ENCODE data around the gene TSC22D2. TPM values are rescaled to one million over a fixed set of nuclear protein-coding genes. Genes with fewer than 3 reads are reported as not detected.

Gene TSC22D2
- total RNA-seq (2014; rRNA removed; shearing (Covaris generic)), result 9.1 and 11.5 TPM in 2 replicates
- 27.3 and 27.5 TPM in 2 replicates for polyA plus RNA-seq (2016; fragmentation: Nextera tagmentation; extraction: Ambion mirVana)

DNA sequence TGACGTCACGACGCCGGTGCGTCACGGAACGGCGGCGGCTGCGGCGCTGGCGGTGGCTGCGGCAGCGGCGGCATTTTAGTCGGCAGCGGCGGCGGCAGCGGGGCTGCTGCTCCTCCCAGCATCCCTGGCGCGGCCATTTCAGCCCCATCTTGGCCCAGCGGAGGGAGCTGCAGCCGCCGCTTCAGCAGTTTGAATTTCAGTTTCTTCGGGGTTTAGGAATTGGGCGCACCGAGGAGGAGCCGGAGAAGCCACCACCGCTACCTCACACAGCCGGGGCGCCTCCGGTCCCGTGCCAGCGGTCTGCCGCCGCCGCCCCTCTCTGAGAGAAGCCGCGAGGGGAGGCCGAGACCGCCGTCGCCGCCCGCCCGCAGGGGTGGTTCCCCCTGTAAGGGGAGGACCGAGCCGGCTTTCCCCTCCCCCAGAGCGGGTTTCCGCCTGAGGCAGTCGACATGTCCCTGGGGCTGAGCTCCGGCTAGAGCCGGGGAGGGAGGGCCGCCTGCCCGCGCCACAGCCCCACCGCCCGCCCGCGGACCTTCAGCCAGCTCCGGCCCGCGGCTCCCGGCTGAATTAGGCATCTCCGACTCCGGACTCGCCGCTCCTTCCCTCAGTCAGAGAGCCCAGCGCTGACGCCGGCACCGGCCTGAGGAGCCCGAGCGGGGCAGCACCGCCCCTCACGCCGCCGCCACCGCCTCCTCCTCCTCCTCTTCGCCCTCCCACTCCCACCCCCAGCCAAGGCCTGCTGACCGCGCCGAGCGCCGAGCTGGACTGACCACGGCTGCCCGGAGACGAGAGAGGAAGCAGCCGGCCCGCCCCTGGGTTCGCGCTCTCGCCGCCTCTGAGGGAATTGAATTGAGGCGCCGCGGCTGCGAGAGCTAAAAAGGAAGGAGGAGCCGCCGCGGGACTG lies at the start of gene TSC22D2:
Gene TSC22D2 (plus strand): TSS at position 78 of the 904 bp plus-strand sequence. CDS start 1,053 bp downstream, outside the sequence.
- peak; percentile 98 for DNase-seq
- Histone ChIP-seq H3K27me3 (replicated peaks; ENCODE audit: insufficient read depth) (no peaks in the 10 kb centered on the region), H3F3A (ENCODE audit: insufficient read depth) (peaks cover 42% of the 10 kb centered on the region), H3K27ac (peak within 1 kb of the TSS; percentile 99), H3K9me3 (ENCODE audit: low read depth) (no peaks in the 10 kb centered on the region), H3K4me2 (ENCODE audit: unreplicated experiment) (peak within 1 kb of the TSS; percentile 98), H3K4me1 (ENCODE audit: insufficient read depth) (peaks cover 18% of the 10 kb centered on the region), H3K9ac (peak within 1 kb of the TSS; percentile 95), H2AFZ (peak within 1 kb of the TSS; percentile 85), H3K4me3 (peak within 1 kb of the TSS; percentile 81), H3K9me2 (ENCODE audit: insufficient read depth) (no peaks in the 10 kb centered on the region), H3K79me2 (ENCODE audit: insufficient read depth) (peaks cover 76% of the 10 kb centered on the region), H3K36me3 (ENCODE audit: low read depth) (peaks cover 19% of the 10 kb centered on the region), H4K20me1 (ENCODE audit: insufficient read depth) (peaks cover 20% of the 10 kb centered on the region)
- WGBS, 2 experiments (ENCODE audit: low coverage in 1 of 2, low lambda C conversion rate in 2 of 2, missing lambda C conversion rate in 2 of 2), result 1% methylated on average over 50 to 81 of the region's 102 CpGs
- in situ Hi-C loops (cut with MboI), result no loop called here
- TF ChIP-seq EZH2 (IDR thresholded peaks at IDR 0.05; ENCODE audit: insufficient read depth, poor library complexity, severe bottlenecking), result no peak
- TF ChIP-seq EZH2phosphoT487 (IDR thresholded peaks at IDR 0.05; ENCODE audit: insufficient read depth, low read depth), result no peak

DNA sequence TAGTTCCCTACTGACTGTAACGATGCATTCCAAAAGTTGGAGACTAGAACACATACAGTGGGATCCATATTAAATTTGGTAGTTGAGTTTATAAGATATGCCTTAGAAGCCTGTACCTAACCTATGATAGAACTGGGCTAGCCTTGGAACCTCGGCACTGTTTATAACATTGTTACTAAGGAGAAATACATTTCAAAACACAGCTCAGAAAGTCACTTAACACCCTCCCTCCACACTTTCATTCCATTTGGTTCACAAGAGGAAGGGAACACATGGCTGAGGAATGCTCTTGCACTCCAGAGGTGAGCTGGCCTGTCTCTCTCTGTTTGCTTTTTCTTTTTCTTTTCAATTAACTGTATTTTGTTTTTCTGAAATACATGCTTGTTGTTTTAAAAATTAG lies 48.7 kb upstream of the TSC22D2 start:
- H3F3A ChIP-seq (ENCODE audit: insufficient read depth), result no peaks in the 10 kb centered on the region
- H3K9ac ChIP-seq, result peak overlapping the region; percentile 28; the same call in 1 of the 2 replicates
- no peak overlapping the region for H3K4me2 ChIP-seq (ENCODE audit: unreplicated experiment)
- in situ Hi-C loops (cut with MboI), result no loop called here
- H3K4me3 ChIP-seq, result no peak overlapping the region
- no peaks in the 10 kb centered on the region for H3K27me3 ChIP-seq (replicated peaks; ENCODE audit: insufficient read depth)
- no peaks in the 10 kb centered on the region for H3K9me3 ChIP-seq (ENCODE audit: low read depth)
- DNase-seq, result peak; percentile 60
- WGBS, 2 experiments (ENCODE audit: low coverage in 1 of 2, low lambda C conversion rate in 2 of 2, missing lambda C conversion rate in 2 of 2), result 98 to 100% methylated on average over 2 of the region's 2 CpGs
- H4K20me1 ChIP-seq (ENCODE audit: insufficient read depth), result no peaks in the 10 kb centered on the region
- H3K36me3 ChIP-seq (ENCODE audit: low read depth), result no peaks in the 10 kb centered on the region
- no peak overlapping the region for H2AFZ ChIP-seq
- H3K27ac ChIP-seq, result peak overlapping the region; percentile 38
- no peaks in the 10 kb centered on the region for H3K9me2 ChIP-seq (ENCODE audit: insufficient read depth)
- peaks cover 10% of the 10 kb centered on the region for H3K4me1 ChIP-seq (ENCODE audit: insufficient read depth)
- no peaks in the 10 kb centered on the region for H3K79me2 ChIP-seq (ENCODE audit: insufficient read depth)
- TF ChIP-seq EZH2phosphoT487 (IDR thresholded peaks at IDR 0.05; ENCODE audit: insufficient read depth, low read depth), result no peak
- TF ChIP-seq EZH2 (IDR thresholded peaks at IDR 0.05; ENCODE audit: insufficient read depth, poor library complexity, severe bottlenecking), result no peak

DNA sequence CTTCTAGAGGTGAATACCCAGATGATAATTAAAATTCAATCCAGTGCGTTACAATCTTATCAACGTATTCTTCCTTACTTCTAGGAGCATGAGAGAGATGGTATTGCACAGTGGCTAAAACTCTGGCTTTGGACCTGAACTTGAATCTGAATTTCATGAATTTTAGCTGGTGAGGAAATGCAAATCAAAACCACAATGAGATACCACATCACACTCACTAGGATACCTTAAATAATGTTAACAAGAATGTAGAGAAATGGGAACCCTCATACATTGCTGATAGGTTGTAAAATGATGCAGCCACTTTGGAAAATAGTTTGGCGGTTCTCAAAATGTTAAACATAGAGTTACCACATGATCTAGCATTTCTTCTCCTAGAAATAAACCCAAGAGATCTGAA lies 47.1 kb upstream of the TSC22D2 start:
- Histone ChIP-seq H3F3A (ENCODE audit: insufficient read depth) (no peaks in the 10 kb centered on the region), H3K36me3 (ENCODE audit: low read depth) (no peaks in the 10 kb centered on the region), H3K9me2 (ENCODE audit: insufficient read depth) (no peaks in the 10 kb centered on the region; the same call in 1 of the 2 replicates), H4K20me1 (ENCODE audit: insufficient read depth) (no peaks in the 10 kb centered on the region), H3K4me1 (ENCODE audit: insufficient read depth) (peaks cover 18% of the 10 kb centered on the region), H3K9me3 (ENCODE audit: low read depth) (no peaks in the 10 kb centered on the region), H2AFZ (no peak overlapping the region), H3K4me2 (ENCODE audit: unreplicated experiment) (no peak overlapping the region), H3K27ac (no peak overlapping the region), H3K27me3 (replicated peaks; ENCODE audit: insufficient read depth) (no peaks in the 10 kb centered on the region), H3K79me2 (ENCODE audit: insufficient read depth) (no peaks in the 10 kb centered on the region), H3K9ac (no peak overlapping the region), H3K4me3 (no peak overlapping the region)
- no peak for TF ChIP-seq EZH2 (IDR thresholded peaks at IDR 0.05; ENCODE audit: insufficient read depth, poor library complexity, severe bottlenecking)
- no peak for TF ChIP-seq EZH2phosphoT487 (IDR thresholded peaks at IDR 0.05; ENCODE audit: insufficient read depth, low read depth)
- in situ Hi-C loops (cut with MboI), result no loop called here
- no peak for DNase-seq
- WGBS, 2 experiments (ENCODE audit: low coverage in 1 of 2, low lambda C conversion rate in 2 of 2, missing lambda C conversion rate in 2 of 2), result 94 to 97% methylated on average over 3 of the region's 3 CpGs

DNA sequence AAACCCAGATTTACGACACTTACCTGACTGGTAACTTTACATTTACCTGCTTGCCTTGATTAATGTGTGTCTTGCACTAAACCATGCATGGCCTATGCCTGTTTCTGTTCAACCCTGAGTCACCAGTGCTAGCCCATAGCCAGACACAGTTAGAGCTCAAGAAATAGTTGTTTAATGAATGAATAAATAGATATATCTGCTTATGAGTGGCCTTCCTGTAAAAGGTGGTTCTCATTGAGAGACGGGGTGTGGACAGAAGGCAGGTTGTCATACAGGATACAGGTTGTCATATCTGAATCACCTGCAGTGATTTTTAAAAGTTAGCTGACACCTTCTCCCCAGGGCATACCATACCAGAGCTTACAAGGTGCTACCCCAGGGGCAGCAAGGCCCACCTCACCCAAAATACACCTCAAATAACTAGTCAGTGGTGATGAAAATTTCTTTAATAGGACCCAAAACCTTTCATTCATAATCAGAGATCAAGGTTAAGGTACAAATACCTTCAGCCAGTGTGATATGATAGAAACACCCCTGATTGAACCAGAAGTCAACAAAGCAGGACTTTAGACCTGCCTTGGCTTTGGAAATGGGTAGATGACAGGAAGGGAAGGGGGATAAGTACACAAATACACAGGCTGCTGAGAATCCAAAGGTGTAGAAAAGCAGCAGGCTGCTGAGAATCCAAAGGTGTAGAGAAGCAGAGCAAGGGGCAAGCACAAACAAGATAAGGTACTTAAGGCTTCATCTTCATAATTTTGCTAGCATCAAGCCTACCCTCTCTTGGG lies 45.4 kb upstream of the TSC22D2 start:
- peaks cover 18% of the 10 kb centered on the region for H3K4me1 ChIP-seq (ENCODE audit: insufficient read depth)
- H3K27me3 ChIP-seq (replicated peaks; ENCODE audit: insufficient read depth), result no peaks in the 10 kb centered on the region
- H3F3A ChIP-seq (ENCODE audit: insufficient read depth), result no peaks in the 10 kb centered on the region
- no peaks in the 10 kb centered on the region for H3K79me2 ChIP-seq (ENCODE audit: insufficient read depth)
- no peak overlapping the region for H3K4me3 ChIP-seq
- H3K27ac ChIP-seq, result no peak overlapping the region
- no peaks in the 10 kb centered on the region for H3K36me3 ChIP-seq (ENCODE audit: low read depth)
- in situ Hi-C loops (cut with MboI), result no loop called here
- no peak overlapping the region for H3K9ac ChIP-seq
- H3K4me2 ChIP-seq (ENCODE audit: unreplicated experiment), result no peak overlapping the region
- no peak for TF ChIP-seq EZH2 (IDR thresholded peaks at IDR 0.05; ENCODE audit: insufficient read depth, poor library complexity, severe bottlenecking)
- TF ChIP-seq EZH2phosphoT487 (IDR thresholded peaks at IDR 0.05; ENCODE audit: insufficient read depth, low read depth), result no peak
- no peaks in the 10 kb centered on the region for H3K9me3 ChIP-seq (ENCODE audit: low read depth)
- H3K9me2 ChIP-seq (ENCODE audit: insufficient read depth), result no peaks in the 10 kb centered on the region; the same call in 1 of the 2 replicates
- H4K20me1 ChIP-seq (ENCODE audit: insufficient read depth), result no peaks in the 10 kb centered on the region
- WGBS, 2 experiments (ENCODE audit: low coverage in 1 of 2, low lambda C conversion rate in 2 of 2, missing lambda C conversion rate in 2 of 2), result 94 to 97% methylated on average over 2 of the region's 2 CpGs
- no peak overlapping the region for H2AFZ ChIP-seq
- DNase-seq, result no peak

Measured in GM23248 (cell line).